NCI-H510A treated with DMSO at 0.1 percent for 48 hours (cell line): ENCODE data around the gene MACF1.

Experiments
- DNase-seq: peaks from one replicate; lab custom pipeline; 2025; lab: John Stamatoyannopoulos, UW

The MACF1 gene

GRCh38 chr1:39310691-39311090 lies 106.2 kb downstream of the MACF1 start:
- DNase-seq = no peak

GRCh38 chr1:39317111-39317510 lies 112.6 kb downstream of the MACF1 start:
- DNase-seq = no peak

DNA sequence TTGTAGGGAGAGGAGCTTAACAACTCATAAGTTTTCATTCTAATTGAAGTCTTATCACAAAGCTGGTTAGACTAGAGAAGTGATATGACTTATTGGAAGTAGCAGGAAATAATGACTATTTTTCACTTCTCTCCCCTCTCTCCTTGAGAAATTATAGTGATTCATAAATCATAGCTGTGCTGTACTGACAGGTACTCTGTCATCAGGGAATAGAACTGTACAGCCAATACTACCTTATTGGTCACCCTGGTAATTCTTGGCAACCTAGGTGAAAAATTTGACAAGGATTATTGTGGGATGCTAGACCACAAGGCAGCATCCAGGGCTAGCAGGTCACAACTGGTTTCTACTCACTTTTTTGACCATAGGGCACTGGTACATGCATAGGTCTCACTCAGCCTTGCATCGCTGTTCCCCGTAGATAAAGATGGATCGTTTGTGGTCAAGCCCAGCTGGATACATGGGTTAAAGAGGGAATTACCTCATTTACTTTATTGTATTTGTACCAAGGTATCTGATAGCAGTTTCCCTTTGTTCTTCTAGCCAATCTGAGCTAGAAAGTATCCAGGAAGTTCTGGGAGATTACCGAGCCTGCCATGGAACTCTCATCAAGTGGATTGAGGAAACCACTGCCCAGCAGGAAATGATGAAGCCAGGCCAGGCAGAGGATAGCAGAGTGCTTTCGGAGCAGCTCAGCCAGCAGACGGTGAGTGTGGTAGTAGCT lies 113.6 kb downstream of the MACF1 start:
- no peak for DNase-seq

- no peak for DNase-seq
These were observed 117.5 kb downstream of the MACF1 start for GRCh38 chr1:39321979-39322378.

GRCh38 chr1:39322431-39322830 lies 117.9 kb downstream of the MACF1 start:
- DNase-seq = no peak

GRCh38 chr1:39324888-39325287 lies 120.4 kb downstream of the MACF1 start:
- DNase-seq = no peak

GRCh38 chr1:39326836-39327235 lies 122.3 kb downstream of the MACF1 start:
- no peak for DNase-seq

DNA sequence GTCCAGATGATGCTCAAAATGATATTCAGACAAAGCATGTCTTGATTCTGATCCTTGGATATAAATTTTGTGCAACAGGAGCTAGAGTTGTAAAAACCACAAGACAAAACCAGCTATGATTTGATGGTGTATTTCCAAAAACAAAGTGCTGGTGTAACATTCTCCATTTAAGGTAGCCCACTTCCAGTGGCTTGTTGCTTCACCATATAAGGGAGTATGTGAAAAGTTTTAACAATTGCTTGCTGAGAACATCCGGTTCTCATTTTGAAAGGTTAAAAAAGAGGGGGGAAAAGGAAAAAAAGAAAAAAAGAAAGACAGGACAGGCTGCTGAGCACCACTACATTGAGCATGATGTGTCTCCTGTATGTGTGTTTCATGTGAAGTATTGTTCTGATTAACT lies 123.6 kb downstream of the MACF1 start:
- DNase-seq = no peak

- no peak for DNase-seq
These were observed 124.2 kb downstream of the MACF1 start for GRCh38 chr1:39328586-39329121.

DNA sequence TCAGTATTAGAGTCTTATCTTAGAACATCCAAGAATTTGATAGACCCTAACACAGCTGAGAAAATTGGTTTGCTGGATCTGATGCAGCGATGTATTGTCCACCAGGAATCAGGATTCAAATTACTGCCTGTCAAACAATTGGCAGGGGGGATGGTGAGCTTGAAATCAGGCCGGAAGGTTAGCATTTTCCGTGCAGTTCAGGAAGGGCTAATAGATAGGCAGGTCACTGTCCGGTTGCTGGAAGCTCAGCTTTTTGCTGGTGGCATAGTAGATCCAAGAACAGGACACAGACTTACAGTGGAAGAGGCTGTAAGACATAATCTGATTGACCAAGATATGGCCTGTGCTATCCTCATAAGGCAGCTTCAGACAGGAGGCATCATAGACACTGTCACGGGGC lies 127.2 kb downstream of the MACF1 start:
- no peak for DNase-seq

GRCh38 chr1:39332291-39332690 lies 127.8 kb downstream of the MACF1 start:
- no peak for DNase-seq

DNA sequence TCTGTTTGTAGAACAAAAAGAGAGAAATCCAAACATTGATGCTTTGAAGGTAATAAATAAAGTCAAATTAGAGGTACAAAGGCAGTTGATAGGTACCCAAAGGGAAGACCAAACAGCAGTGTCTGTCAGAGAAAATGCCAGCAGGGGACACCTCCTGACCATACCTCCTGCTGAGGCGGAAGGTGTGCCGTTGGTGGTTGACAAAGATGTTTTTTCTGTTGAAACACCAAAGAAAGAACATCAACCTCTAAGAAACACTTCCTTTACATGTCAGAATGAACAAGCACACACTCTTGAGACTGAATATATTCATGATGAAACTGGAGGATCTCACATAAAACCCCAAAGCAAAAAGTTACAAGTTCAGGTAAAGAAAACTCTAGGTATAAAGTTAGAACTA lies 128.3 kb downstream of the MACF1 start:
- no peak for DNase-seq

- no peak for DNase-seq
These were observed 128.8 kb downstream of the MACF1 start for GRCh38 chr1:39333296-39333695.

- no peak for DNase-seq
These were observed 130.7 kb downstream of the MACF1 start for GRCh38 chr1:39335216-39335615.

- DNase-seq = no peak
These were observed 132.6 kb downstream of the MACF1 start for GRCh38 chr1:39337067-39337466.

DNA sequence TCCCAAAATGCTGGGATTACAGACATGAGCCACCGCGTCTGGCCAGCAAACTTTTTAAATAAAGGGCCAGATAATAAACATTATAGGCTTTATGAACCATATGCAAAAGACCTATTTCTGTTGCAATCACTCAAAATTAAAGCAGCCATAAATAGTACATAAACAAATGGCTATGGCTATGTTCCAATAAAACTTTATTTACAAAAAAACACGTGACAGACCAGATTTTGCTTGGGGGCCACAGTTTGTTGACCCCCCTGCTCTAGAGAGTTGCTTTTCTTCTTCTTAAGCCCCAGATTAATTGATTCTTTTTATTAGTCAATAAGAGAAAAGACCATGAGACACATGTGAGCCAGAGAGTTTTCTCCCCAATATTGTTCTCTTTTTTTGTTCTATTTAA lies 138.3 kb downstream of the MACF1 start:
- no peak for DNase-seq

DNA sequence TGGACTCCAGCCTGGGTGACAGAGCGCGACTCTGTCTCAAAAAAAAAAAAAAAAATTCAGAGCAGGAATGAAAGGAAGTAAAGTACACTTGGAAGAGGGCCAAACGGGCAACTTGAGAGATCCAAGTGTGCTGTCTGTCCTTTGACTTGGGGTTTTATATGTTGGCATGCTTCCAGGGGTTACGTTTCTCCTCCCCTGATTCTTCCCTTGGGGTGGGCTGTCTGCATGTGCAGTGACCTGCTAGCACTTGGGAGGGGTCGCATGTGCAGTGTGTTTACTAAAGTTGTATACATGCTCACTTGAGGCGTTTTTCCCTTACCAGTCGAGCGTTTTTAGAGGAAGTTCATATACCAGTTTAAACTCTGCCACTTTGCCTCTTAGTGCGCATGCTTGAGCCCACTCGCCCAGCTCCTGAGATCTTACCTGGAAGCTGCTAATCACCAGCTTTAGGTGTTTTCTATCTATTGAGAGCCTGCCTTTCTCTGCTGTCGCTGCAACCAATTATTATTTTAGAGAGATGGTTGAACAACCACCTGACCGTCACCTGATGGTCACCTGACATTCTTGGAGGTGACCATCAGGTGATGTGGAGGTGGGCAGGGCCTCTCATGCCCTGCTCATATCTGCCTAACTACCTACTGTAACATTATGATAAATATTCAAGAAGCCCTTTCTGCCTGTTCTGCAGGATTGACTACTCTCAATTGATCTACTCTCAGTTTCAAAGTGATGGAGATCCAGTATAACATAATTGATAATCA lies 140.1 kb downstream of the MACF1 start:
- DNase-seq = peak; percentile 91

DNA sequence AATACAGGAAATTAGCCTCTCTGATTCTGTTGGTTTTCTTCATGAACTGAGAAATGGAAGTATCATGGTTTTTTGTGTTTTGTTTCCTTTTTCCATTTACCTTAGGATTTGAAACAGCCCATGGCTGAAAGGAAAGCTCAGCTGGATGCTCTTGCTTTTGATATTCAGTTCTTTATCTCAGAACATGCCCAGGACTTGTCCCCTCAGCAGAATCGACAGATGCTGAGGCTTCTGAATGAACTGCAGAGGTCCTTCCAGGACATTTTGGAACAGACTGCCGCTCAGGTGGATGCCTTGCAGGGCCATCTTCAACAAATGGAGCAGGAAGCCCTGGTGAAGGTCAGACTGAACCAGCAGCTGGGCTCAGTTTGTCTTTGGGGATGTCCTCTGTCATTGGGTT lies 142.4 kb downstream of the MACF1 start:
- DNase-seq = no peak

DNA sequence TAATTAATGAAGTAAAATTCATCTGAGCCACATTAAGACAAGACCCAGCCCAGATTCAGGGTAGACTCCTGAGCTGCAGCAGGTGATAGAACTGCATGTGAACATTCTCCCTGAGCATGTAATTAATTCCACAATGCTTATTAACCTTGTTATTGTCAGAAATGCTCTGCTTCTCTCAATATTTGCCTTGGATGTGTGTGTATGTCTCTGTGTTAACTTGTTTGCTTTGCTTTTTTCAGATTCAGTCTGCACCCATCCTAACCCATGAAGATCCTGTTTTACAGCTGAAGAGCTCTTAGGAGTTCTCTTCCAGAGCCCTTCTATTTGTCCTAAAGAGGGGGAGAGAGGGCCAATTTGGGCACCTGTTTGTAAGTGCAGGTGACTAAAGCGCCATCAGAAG lies 143.8 kb downstream of the MACF1 start:
- DNase-seq = peak; percentile 99

DNA sequence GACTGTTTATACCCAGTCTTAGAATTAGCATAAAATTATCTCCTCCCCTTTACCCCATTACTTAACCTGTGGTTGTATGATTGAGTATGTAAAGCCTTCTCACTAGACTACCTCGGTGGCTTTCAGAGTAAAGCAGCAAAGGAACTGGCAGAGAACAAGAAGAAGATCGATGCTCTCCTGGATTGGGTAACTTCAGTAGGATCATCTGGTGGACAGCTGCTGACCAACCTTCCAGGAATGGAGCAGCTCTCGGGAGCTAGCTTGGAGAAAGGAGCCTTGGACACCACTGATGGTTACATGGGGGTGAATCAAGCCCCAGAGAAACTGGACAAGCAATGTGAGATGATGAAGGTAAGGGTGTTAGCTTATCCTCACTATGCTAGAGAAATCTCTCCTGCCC lies 148.4 kb downstream of the MACF1 start:
- DNase-seq = no peak

- no peak for DNase-seq
These were observed 150.1 kb downstream of the MACF1 start for GRCh38 chr1:39354572-39354971.

- no peak for DNase-seq
These were observed 154.0 kb downstream of the MACF1 start for GRCh38 chr1:39358491-39358890.

GRCh38 chr1:39359028-39359570 lies 154.6 kb downstream of the MACF1 start:
- no peak for DNase-seq
